HK-2 (cell line): Measurements from ENCODE around the gene ZDHHC8.

Experiments used
- DNase-seq: peaks from one replicate; pipeline ENCODE4 v3.0.0-alpha.2; 2018; ENCODE audit not compliant: unreplicated experiment

ZDHHC8 gene, protein sequence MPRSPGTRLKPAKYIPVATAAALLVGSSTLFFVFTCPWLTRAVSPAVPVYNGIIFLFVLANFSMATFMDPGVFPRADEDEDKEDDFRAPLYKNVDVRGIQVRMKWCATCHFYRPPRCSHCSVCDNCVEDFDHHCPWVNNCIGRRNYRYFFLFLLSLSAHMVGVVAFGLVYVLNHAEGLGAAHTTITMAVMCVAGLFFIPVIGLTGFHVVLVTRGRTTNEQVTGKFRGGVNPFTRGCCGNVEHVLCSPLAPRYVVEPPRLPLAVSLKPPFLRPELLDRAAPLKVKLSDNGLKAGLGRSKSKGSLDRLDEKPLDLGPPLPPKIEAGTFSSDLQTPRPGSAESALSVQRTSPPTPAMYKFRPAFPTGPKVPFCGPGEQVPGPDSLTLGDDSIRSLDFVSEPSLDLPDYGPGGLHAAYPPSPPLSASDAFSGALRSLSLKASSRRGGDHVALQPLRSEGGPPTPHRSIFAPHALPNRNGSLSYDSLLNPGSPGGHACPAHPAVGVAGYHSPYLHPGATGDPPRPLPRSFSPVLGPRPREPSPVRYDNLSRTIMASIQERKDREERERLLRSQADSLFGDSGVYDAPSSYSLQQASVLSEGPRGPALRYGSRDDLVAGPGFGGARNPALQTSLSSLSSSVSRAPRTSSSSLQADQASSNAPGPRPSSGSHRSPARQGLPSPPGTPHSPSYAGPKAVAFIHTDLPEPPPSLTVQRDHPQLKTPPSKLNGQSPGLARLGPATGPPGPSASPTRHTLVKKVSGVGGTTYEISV

DNA sequence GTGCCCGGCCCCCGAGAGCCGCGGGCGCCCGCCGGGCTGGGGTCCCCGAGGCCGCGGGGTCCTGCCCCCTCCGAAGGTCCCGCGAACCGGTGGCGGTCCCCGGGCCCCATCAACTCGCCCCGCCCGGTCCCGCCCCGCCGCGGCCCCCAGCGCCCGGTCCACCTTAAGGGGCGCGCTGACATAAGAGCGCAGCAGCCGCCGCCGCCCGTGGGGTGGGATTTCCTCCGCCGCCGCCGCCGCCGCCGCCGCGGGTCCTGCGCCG lies at the start of gene ZDHHC8:
TSS of gene ZDHHC8 (plus strand) at position 208 of the 262 bp plus-strand sequence. CDS start 144 bp downstream, outside the sequence.
- DNase-seq, result no peak

DNA sequence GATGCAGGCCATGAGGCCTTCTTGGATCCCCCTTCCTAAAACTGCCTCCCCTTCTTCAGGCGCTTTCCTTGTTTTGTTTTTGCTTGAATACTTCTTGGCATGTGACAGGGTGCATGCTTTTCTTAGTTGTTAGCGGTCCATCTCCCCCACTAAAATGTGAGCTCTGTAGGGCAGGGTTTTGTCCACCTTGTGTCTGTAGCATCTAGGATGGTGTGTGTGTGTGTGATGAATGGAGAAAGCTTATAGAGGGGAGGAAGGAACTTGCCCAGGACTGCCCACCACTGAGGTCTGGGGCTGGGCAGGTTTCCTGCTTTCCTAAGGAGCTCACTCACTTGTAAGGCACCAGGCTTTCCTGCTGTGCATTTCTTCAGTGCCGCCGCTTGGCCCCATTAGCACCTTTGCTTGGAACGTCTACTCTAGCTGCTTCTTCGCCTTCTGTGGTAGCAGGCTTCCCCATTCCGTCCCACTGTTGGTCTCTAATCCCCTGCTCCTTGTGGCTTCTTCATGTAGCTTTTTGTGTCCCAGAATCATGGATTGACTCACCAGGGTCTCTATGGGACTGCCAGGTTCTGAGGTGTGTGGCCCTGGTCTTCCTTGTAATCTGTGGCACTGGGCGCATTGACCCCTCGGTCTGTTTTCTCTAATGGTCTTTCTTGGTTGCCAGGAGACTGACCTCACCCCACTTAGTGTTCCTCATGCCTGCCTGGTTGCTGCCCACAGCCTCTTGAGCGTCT lies 48.3 kb upstream of the ZDHHC8 start:
- DNase-seq, result no peak

DNA sequence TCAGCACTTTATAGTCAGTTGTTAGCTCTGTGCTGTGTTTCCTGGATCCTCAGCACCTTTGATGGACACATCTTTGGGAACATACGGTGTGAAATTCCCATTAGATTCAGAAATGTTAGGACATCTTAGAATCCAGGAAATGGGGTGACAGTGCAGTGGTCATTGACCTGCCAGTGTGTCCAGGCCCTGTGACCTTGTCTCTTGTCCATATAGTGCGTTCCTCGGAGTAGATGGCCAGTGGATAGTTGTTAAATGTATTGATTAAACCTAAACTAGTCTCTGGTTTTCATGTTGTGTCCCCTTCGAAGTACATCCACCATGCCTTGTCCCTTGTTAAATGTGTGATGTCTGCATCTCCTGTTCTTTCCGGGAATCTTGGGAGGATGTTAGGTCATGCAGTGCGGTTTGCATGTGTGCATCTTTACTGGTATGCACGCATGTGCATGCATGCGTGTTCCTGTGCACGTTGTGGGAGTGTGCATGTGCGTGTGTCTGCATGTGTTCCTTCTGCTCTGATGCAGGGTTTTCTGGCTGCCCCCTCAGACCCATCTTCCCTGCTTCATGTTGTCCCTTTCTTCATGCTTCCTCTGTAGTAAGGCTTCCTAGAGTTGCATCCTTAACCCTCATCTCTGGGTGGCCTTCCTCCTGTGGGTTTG lies 47.6 kb upstream of the ZDHHC8 start:
- DNase-seq, result no peak

DNA sequence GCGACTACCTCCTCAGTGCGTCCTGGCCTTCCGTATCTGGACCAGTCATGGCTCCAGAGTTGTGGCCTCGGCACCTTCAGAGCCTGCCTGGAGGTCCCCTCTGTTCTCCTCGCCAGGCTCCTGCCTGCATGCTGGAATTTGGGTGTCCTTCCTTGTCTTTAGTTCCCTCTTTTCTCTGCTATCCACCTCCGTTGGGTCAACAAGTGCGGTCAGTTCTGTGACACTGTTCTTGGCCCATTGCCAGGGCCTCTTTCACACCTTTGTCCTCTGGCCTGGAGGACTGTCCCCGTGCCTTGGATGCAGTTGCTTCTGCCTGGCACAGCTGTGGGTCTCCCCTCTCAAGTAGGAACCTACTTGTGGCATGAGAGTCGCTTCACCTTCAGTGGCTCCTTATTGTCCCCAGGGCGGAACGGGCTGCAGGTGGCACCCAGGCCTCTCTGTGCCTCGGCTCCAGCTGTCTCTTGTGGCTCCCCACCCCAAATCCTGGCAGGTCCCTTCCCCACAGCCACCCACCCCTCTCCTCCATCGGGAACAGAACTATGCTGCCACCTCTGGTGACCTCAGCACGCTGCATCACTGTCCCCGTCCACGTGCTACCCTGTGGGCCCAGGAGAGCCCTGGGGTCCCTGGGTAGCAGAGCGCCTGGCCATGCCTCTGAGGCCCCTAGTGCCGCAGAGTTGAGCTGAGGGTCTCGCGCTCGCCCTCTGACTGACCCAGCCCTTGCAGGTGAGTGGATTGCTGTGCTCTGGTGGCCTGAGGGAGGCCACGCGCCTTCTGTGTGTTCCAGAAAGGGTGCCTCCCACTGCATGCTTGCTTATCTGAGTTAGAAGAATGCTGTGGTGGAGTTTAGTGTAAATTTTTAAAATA lies 46.8 kb upstream of the ZDHHC8 start:
- DNase-seq, result no peak

DNA sequence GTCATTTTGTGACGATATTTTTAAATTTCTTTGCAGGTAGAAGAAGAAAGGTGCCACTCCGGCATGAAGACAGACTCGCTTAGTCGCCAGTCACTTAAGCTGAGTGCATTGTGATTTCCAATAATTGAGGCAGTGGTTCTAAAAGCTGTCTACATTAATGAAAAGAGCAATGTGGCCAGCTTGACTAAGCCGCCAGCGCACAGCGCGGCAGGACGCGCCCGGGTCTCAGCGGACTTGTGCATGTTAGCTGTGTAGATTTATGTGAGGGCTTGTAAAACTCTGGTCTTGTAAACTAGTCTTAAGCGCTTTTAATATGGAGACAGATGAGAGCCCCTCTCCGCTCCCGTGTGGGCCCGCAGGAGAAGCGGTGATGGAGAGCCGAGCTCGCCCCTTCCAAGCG lies 46.0 kb upstream of the ZDHHC8 start:
- no peak for DNase-seq

DNA sequence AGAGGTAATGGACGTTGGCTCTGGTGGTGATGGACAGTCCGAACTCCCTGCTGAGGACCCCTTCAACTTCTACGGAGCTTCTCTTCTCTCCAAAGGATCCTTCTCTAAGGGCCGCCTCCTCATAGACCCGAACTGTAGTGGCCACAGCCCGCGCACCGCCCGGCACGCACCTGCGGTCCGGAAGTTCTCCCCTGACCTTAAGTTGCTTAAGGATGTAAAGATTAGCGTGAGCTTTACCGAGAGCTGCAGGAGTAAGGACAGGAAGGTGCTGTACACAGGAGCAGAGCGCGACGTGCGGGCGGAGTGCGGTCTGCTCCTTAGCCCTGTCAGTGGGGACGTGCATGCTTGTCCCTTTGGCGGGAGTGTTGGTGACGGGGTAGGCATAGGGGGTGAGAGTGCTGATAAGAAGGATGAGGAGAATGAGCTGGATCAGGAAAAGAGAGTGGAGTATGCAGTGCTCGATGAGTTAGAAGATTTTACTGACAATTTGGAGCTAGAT lies 45.5 kb upstream of the ZDHHC8 start:
- DNase-seq, result no peak

DNA sequence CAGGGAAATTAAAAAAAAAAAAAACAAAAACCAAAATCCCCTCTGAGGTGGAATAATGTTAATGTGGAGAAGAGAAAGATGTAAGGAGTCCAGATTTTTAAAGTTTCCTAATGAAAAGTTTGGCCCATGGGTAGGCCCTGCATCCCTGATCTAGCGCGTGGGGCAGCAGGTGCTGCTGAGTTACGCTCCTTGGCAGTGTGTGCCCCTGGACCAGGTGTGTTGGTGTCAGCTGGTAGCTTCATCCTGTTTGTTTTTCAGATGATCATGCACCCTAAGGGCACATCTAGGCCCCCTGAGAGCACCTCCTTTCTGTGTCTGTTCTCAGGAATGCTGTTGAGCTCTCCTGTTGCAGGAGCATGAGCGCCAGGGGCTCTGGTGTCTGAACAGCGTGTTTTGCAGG lies 44.8 kb upstream of the ZDHHC8 start:
- DNase-seq, result no peak

DNA sequence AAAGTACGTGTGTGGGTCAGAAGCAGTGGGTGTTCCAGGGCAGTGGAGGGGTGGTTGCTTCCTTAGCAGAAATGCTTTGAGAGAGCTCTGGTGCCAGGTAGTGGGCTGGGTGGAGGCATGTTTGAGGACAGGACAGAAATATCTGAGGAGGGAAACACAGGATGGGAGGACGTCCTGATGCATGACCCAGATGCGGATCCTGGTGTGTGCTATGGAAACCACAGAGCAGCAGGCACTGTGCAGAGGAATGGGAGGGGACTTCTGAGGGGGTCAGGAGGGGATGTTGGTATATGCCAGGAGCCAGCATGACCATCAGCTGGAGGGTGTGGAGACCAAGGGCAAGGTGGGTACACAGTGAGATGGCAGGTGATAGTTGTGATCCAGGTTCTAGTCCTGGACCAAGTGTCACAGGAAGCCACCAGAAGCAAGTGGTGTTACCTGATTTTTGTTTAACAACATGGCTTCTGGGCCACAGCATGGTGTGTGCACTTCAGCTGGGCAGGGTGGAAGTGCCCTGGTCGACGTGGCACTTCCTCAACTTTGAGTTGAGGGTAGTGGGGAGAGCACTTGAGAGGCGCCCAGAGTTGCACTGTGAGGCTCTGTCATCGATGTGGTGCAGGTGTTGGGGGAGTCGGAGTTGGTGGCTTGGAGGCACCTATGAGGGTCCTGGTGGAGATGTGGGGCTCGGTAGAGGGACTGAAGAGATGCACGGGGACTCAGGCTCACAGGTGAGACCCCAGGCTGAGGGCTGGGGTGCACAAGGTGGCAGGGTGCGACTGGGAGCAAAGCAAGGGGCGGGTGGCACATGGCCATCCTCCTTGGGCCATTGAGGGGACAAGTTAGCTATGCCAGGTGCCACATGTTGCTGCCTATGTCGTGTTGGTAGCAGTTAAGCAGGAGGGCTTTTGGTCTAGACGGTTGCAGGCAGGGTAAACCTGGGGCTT lies 44.0 kb upstream of the ZDHHC8 start:
- DNase-seq, result no peak

DNA sequence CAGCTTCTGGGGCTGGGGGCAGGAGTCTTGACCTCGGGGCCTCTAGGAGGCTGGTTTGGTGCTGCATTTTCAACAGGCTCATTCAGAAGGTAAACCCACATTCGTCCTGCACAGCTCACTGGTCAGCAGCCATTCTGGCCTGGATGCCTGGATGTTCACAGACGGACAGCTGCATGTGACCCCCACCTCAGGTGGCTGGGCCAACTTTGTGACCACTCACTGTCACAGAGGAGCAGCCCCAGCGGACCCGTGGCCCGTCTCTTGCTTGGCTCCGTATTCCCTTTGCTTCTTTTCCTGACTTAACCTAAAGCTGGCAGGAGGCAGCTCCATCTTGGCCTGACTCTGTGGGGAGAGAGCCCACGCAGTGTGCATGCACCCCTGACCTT lies 43.3 kb upstream of the ZDHHC8 start:
- DNase-seq, result no peak

DNA sequence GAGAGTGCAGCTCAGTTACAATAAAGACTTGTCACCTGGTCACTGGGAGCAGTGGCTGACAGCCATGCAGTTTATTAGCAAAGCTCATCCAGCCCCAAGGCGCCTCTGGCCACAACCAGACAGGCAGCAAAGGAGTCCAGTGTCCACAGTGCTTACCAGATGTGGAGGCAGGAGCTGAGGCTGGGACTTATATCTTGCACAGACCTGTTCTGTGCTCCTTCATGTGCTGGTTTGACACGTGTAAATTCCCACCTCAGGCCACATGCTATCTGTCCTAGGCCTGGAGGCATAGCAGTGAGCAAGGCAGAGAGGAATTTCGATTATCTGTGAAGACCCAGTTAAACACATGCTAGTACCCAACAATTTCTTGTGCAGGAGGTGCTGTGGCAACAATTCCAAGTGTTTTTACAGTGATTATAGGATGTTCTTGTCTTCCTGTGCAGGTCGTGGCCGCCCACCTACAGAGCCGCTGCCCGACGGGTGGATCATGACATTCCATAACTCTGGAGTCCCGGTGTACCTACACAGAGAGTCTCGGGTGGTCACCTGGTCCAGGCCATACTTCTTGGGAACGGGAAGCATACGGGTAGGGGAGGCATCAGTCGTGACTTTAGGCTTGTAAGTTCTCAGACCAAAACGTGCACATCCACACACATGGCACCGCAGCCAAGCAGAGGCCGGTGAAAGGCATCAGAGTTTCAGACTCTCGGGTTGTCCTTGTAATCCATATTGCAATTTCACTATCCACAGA lies 42.2 kb upstream of the ZDHHC8 start:
- DNase-seq, result no peak

DNA sequence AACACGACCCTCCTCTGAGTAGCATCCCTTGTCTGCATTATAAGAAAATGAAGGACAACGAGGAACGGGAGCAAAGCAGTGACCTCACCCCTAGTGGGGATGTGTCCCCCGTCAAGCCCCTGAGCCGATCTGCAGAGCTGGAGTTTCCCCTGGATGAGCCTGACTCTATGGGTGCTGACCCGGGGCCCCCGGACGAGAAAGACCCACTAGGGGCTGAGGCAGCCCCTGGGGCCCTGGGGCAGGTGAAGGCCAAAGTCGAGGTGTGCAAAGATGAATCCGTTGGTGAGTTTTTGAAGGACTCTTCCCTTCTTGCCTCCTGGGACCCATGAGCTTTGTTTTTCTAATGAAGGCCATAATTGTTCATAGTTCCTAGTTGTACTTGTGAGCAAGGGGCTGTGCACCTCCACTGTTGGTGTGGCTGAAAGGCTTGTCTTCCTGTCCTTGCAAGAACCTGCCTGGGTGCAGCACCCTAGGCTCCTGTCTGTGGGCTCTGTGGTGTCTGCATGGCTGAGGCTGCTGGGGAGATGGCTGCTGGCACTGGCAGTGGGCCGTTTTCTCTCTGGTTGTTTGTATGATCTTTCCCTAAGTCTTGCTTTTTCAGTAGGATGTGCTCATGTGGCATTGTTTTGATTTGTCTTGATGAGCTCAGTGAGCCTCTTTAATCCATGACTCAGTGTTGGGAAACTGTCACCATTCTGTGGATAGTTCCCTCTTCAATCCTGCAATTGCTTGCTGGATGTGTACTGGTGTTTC lies 41.5 kb upstream of the ZDHHC8 start:
- no peak for DNase-seq

DNA sequence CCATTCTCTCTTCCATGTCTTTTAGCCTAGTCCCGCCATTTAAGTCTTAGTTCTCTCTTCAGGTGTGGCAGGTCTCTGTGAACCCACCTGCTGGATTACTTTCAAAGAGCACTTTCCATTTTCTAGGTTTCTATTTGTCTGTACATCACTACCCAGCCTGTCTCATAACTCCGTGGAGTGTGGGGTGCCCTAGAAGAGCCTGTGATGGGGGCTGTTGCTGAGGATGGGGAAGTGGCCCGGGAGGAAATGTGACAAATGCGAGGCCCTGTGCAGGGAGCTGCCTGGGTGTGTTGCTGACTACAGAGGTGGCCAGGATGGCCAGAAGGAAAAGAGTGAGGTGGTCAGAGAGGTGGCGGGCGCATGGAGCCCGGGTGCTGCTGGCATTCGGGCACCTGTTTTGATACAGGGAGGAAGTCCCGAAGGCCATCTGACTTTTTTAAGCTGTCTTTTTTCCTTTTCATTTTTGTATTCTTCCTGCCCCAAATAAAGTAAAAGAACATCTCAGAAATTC lies 40.8 kb upstream of the ZDHHC8 start:
- no peak for DNase-seq

DNA sequence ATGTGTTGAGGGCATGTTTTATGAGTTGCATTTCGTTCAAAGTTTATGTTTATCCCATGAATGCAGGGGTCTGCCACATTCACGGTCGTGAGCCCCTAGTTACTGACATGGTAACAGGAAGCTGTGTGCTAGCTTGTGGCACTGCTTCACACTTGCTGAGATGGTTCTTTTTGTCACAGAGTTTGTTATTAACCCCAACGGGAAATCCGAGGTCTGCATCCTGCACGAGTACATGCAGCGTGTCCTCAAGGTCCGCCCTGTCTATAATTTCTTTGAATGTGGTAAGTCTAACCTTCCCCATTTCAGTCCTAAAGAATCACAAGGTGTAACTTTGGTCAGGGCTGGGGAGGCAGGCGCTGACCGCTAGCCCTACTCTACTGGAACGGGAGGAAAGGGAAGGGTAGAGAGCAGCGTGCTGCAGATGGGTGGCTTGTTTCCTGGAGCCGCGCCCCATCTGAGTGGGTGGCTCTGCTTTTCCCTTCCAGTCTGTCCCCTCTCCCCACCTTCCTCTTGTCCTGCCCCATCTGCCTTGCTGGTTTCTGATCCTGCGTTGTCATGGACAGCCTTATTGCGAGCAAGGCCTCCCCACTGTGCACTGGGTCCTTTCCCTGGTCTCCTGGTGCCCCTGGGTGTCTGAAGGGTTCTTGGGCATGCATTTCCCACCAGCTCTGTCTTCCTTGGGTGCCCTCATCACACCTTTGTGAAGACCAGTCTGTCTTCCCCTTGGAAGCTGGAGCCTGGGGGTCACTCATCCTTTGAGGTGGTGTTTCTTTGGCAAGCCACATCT lies 39.7 kb upstream of the ZDHHC8 start:
- DNase-seq, result no peak

DNA sequence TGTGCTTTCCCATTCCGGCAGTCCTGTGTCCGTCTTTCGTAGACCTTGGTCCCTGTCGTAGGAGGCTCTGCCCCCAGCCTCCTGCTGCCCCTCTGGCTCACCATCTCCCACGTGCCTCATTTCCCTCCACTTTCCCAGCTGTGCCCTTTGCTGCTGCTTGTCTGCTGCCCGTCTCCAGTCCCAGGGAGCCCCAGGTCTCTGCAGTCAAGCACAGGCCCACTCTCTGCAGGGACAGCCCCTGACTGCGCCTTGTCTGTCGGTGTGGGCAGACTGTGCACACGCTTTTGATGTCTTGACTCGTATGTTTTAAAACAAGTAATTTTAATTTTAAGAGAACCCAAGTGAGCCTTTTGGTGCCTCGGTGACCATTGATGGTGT lies 39.1 kb upstream of the ZDHHC8 start:
- no peak for DNase-seq

DNA sequence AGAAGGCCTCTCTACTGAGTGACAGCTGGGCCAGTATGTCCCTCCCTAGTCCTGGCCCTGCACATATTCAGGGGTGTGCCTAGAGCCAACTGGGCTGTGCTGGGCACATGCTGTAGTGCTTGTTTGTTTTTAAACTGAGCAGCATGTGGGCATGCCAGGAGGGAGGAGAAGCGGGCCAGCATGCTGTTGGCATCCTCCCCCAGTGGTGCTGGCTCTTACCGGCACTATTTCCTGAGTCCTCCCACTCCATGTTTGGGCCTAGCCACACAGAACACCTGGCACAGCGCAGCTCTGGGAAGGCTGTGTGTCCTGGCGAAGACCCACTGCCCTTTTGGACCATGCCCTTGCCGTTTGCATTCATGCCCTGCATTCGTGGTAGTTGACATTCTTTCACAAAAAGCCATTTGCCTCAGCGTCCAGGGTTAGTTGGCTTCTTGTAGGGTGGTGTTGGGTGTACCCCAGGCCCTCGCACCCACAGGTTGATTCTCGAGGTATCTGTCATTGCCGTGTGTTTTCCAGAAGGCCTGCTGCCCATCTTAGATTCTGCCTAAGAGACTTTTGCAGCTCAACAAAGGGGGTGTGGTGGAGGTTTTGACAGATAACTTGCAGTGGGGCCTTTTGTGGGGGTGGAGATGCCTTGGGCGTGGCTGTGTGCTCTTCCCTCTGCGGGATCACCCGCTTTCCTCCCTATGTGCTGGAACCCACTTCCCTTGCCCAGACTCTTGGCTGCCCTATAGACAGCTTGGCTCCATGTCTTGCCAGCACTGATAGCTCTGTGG lies 38.0 kb upstream of the ZDHHC8 start:
- DNase-seq, result no peak

DNA sequence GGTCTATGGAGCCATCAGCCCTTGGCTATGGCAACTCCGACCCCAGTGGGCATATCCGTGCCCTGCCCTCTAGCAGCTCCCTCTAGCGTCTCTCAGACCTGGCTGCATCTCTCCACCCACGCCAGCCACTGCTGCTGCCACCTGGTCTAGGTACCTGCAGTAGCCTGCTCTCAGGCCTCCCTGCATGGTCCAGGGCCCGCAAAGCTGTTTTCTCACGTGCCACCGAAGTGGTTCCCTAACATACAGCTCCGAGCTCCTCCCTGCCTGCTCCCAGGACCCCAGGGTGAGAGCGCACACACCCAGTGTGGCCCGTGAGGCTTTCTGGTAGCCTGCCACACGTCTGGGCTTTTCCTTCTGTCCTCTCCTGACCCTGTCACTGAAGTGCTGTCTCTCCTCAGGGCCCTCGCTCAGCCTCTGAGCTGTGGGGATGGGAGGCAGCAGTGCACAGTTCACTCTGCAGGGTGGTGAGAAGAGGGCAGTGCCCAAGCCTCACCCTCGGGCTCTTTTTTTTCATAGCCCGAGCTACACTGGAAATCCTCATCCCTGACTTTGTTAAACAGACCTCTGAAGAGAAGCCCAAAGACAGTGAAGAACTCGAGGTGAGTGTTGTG lies 37.3 kb upstream of the ZDHHC8 start:
- DNase-seq, result no peak
